ENCODE data around the gene THAP9. TPM values are rescaled to one million over a fixed set of nuclear protein-coding genes. Genes with fewer than 3 reads are reported as not detected.

THAP9 gene
- polyA plus RNA-seq, 1 donor = 7.8 TPM

DNA sequence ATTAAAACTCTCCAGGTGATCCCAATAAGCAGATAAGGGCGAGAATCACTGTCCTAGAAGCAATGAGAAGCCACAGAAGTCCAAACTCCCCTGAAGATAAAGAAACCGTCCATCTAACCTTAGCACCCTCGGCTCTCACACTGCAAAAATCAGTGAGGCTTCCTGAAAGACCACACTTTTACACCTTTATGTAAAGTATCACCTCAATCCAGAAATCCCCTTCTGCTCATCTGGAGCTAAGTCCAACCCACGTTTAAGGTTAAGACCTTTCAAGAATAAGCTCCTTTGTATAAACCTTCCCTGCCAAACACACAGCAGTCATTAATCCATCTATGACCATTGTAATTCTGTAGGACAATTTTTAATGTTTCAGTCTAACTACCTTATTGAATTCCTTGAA is 68.4 kb downstream of the THAP9 start:
- no peak for DNase-seq

DNA sequence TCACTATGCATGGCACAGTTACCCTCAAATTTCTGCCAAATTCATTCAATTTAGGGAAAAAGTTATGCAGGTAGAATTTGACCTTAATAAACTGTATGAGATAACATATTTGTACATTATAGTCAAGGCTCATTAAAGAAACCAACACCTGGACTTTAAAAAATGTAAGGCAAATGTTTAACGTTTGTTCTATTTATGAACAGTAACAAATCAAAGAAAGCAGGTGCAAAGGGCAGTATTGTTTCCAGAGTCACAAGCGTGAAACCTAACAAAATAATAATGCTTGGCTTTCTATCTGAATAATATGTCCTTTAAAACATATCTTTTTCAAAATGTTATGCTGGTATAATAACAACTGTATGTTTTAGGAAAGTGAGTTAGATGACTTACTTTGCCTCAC is 68.9 kb downstream of the THAP9 start:
- no peak for DNase-seq

Other genes with a start within 250 kb of the THAP9 start
- 9.9 TPM for gene SCD5, start 101.9 kb upstream of the THAP9 start, polyA plus RNA-seq (ENCODE audit: insufficient read length)
- 161 TPM for gene SEC31A, start 9.6 kb upstream of the THAP9 start, polyA plus RNA-seq (ENCODE audit: insufficient read length)
- 7.8 TPM for gene LIN54, start 110.1 kb downstream of the THAP9 start, polyA plus RNA-seq (ENCODE audit: insufficient read length)
- gene COPS4, start 134.4 kb downstream of the THAP9 start, polyA plus RNA-seq (ENCODE audit: insufficient read length) = 50.7 TPM
- gene PLAC8, start 214.0 kb downstream of the THAP9 start, polyA plus RNA-seq (ENCODE audit: insufficient read length) = 1.1 TPM

Data from hindlimb muscle (tissue), 1 donor.